ENCODE results near the gene FUT8.

Gene FUT8

DNA sequence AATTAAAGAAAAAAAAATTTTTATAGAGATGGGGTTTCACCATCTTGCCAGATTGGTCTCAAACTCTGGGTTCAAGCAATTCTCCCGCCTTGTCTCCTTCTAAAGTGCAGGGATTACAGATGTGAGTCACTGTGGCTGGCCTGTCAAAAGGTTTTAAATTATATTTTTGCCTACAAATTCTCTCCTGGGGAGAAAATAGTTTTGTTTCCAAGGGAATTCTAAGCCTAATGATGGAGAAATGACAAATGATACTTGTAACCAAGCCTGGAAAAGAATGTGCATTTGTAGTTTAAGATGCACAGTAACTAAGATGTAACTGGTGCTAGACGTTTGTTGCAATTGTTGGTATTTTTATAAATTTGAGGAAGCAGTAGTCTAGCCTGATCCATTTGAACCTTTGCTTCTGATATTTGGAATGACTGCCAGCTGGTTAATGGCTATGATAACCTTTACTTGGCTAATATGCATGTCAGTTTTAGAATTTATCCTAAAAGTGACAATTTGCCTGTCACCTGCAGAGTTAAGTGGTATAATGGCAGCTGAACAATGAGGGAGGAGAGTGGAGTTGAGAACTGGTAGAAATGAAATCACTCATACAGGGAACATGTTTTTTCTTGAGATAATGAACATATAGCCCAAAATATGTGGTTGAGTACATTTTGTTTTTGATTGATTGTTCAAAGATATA lies 148.0 kb downstream of the FUT8 start:
- no peak for DNase-seq

DNA sequence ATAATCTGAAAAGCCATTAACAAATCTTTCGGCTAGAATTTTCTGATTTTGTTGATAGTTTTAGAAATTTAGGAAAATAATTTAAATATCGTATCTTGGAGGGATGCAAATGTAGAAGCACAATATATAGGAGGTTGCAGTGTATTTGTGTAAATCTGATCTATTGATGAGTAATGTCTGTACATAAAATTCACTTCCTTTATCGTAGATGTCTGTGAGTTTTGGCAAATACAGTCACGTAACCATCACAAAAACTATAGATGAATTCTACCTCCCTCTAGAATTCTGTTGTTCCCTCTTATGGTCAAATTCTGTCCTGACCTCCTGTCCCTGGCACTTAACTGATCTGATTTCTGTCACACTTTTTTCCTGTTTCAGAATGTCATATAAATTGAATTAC lies 151.8 kb downstream of the FUT8 start:
- DNase-seq = no peak

- DNase-seq = no peak
These were observed 153.4 kb downstream of the FUT8 start for GRCh38 chr14:65565948-65566347.

DNA sequence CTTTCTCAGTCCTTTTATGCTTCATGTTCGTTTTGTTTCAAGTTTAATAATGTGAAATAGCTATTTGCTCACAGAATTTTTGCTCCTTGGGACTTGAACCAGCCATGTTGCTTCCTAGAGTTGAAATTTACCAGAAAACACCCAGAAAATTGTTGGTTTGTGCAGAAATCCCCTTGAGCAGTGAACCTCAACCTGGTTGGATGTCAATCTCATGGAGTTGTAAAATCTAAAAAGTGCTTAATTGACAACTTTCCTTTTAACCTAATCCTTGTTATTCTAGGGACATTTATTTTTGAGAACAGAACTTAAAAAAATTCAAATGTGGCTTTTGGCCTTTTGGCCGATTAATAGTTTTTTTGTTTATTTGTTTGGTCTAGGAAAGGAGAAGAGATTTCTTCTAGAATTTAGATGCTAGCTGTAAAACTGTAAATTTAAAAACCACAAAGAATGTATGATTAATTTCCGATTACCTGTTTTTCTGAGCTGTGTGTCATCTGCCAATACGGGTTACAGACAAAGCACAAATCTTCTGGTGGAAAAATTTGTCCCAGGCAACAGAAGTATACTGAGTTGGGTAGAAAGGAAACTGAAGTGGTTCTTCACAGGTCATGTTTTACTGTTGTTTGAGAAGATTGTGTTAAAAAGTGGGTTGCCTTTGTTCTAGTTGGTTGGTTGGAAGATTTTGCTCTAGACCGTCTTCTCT lies 154.4 kb downstream of the FUT8 start:
- no peak for DNase-seq

GRCh38 chr14:65574611-65575010 lies 162.1 kb downstream of the FUT8 start:
- no peak for DNase-seq

- DNase-seq = no peak
These were observed 162.9 kb downstream of the FUT8 start for GRCh38 chr14:65575389-65575788.

- no peak for DNase-seq
These were observed 168.4 kb downstream of the FUT8 start for GRCh38 chr14:65580973-65581372.

DNA sequence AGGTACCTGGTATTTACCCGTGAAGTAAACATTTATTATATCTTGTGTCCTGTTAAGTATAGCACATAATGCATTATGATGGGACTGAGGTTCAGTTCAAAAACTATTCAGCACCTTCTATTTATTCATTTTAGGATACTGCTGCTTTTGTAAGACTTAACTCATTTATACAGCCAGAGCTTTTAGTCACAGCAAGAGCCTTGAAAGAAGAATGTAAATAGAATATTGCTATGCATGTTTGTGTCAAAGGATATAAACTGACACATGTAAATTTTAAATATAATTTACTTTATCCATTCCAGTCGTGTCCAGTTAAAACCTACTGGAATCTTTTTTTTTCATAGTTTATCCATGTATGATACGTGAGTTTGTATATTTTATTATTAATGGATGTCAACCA lies 168.8 kb downstream of the FUT8 start:
- no peak for DNase-seq

DNA sequence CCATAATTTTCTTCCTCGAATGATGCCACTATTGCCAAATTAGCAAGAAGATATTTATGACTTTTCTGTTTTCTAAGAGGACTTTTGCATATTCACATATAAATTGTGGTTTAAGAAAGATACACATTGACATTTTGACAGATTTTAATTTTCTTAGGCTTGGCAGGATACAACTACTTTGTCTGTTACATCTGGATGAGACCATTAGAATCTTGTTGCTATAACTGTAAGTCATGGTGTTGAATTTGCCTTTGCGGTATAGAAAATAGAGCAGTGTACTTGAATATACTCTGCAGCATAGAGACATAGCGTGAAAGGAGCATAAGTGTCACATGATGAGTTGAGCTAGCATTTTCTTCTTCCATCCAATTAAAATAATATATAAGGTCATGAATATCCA lies 169.3 kb downstream of the FUT8 start:
- DNase-seq = no peak

- peak; percentile 6 for DNase-seq
These were observed 172.7 kb downstream of the FUT8 start for GRCh38 chr14:65585216-65585615.

DNA sequence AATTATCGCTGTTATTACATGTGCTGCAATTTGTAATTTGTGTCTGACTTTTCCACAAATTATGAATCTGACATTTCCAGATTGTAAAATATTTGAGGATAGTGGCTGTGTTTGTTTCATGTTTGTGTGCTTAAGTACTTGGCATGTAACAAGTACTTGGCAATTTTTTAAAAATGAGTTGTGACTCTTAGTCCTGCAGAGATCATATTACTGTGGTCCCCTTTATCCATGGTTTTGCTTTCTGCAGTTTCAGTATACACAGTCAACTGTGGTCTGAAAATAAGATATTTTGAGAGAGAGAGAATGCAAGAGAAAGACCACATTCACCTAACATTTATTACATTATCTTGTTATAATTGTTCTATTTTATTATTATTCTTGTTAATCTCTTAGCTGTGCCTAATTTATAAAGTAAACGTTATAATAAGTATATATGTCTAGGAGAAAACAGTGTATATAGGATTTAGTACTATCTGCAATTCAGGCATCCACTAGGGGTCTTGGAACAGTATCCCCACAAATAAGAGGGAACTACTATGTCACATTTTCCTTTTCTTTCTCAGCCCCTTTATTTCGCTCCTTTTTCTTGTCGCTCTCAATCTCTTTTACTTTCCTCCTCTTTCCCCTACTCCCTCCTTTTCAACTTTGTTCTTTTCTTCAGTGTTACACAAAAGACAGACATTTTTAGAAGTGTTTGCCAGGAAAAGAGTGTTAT lies 176.1 kb downstream of the FUT8 start:
- no peak for DNase-seq

- no peak for DNase-seq
These were observed 181.8 kb downstream of the FUT8 start for GRCh38 chr14:65594153-65594881.

DNA sequence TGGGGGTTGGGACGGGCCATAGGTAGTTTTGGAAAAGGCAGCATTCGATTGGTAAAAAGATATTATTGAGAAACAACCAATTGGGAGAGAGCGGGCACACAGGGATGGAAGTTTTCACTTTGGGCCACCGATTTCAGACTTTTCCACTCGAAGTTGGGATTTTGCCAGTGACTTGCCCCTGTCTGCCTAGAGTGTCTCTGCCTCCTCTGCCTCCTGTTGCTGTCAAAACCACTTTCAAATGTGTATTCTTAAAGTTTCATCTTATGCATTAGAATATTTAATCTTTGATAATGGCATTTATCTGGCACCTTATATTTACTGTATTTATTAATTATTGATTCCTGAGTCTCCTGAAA lies 182.3 kb downstream of the FUT8 start:
- DNase-seq = no peak

DNA sequence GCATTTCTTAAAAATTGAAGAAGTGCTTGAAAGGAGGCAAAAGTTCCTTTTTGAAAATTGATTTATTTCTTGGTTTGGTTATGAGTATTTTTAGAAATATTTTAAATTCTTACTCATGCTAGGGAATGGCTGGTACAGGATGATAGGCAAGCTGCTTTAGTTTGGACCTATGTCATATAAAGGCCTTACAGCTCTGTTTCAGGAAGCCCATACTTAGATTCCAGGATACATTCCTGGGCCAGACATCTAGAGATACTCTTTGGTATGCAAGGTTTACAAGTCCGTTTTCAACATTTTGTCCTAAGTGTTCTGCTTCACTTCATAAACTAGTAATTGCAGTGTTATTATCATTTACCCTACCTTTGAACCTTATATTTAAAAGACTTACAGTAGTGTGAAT lies 186.8 kb downstream of the FUT8 start:
- DNase-seq = peak; percentile 51

DNA sequence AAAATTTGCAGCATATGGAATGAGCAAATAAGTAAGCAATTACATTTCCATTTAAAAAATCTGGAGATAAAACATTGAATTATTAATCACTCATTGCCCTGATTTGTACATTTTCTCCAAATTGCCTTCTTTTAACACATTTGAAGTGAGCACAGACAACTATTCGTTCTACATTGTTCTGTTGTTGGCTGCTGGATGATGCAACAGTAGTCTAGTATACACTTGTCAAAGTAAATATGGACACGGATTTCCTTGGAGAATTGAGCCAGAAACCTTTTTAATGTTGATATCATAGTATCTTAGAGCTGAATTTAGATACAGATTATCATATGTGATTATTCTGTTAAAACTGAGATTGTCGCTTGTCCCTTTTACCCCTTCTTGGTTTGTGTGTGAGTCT lies 188.2 kb downstream of the FUT8 start:
- no peak for DNase-seq

- DNase-seq = no peak
These were observed 192.0 kb downstream of the FUT8 start for GRCh38 chr14:65604535-65604934.

GRCh38 chr14:65604936-65605335 lies 192.4 kb downstream of the FUT8 start:
- no peak for DNase-seq

DNA sequence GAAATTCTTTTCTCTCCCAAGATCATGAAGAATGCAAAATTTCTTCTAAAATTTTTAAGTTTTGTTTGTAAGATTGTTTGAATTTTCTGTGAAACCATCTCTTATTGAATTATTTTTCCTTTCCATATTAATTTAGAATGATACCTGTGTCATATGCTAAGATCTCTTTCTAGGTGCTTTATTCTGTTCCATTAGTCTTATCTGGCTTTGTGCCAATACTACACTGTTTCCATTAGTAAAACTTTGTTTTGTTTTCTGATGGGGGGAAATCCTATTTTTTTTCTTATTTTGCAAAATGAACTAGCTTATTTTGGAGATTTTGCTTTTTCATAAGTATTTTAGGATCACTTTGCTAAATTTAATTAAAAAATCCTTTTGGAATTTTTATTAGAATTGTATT lies 193.9 kb downstream of the FUT8 start:
- no peak for DNase-seq

GRCh38 chr14:65613131-65613650 lies 200.7 kb downstream of the FUT8 start:
- no peak for DNase-seq

DNA sequence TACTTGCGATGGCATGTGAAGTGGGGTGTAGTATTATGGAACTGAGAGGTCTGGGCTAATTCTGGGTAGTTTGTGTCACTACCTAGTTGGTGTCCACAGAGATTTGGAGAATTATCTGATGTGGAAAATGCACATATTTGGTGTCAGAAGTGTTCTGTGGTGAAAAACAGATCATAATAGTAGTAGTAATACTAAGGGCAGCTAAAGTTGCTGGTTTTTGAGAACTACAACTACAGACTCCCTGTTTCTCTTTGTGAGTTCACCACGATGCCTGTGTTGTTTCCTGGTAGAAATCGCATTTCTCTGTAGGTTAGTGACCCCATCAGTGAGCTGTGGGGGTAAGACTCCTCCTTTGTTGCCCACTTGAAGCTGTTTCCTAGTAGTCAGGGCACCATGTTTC lies 206.5 kb downstream of the FUT8 start:
- no peak for DNase-seq

DNA sequence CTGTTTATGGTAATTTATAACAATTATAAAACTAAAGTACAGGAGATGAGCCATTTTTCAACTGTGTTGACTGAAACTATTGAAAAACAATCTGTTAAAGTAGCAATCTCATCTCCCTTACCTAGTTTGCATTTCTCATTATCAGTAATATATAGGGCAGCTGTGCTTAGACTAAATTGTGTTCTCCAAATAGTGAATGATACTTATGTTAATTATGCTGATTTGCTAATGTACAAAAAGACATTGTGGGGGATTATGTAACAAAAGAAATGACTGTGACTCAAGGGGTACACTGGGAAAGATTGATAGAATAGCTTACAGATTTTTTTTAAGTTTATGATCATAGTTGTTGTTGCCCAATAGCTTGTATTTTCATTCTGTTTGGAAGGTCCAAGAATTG lies 207.7 kb downstream of the FUT8 start:
- DNase-seq = no peak

DNA sequence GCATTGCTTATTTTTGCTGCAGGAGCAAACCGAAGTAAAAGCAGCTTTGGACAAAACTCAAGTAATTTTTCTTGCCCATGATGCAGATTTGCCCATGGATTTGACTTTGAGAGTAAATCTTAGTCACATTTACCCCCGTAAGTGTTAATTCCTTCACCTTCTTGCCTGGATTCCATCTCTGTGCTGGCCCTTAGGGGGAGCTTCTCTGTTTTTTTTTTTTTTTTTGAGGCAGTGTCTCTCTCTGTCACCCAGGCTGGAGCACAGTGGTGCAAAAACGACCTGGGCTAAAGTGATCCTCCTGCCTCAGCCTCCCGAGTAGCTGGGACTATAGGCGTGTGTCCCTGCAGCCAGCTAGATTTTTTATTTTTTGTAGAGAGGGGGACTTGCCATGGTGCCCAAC lies 210.2 kb downstream of the FUT8 start:
- DNase-seq = no peak

DNA sequence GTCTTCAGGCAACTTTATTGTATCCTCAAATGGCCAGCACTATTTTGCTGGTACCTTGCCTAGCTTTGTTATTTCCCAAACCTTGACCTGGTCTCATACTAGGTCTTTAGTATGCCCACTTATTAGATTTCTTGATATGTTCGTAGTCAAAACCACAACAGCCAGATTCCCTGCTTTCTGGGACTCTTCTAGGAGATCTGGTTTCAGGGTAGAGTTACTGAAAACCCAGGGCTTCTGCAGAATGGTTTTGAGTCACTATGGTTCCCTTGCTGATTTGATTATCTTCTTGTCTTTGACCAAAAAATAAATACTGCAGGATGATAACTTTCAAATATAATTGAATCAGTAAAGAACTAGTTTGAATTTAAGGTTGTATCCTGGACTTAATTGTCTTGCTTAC lies 211.2 kb downstream of the FUT8 start:
- no peak for DNase-seq
